Skin epidermis (tissue), 12 donors: ENCODE results near the gene JAKMIP2.
A peak's percentile ranks its signal among the peaks of the same experiment; 100 is the strongest.

ENCODE experiments used
- H3K27ac ChIP-seq, 21 experiments: fragments of 200-600 bp; sonication (generic) in 11 of 21; one replicate each; pipeline ENCODE4 v1.5.0; 2020; ENCODE audit warnings: mild to moderate bottlenecking in 3 of 21, inconsistent platforms in 2 of 21, moderate library complexity in 2 of 21
- H3K4me3 ChIP-seq, 7 experiments: fragments of 200-600 bp; sonication (generic) in 2 of 7; one replicate each; pipeline ENCODE4 v1.5.0; 2020; ENCODE audit warnings: inconsistent platforms in 2 of 7, mild to moderate bottlenecking in 2 of 7, moderate library complexity in 1 of 7

The JAKMIP2 gene

DNA sequence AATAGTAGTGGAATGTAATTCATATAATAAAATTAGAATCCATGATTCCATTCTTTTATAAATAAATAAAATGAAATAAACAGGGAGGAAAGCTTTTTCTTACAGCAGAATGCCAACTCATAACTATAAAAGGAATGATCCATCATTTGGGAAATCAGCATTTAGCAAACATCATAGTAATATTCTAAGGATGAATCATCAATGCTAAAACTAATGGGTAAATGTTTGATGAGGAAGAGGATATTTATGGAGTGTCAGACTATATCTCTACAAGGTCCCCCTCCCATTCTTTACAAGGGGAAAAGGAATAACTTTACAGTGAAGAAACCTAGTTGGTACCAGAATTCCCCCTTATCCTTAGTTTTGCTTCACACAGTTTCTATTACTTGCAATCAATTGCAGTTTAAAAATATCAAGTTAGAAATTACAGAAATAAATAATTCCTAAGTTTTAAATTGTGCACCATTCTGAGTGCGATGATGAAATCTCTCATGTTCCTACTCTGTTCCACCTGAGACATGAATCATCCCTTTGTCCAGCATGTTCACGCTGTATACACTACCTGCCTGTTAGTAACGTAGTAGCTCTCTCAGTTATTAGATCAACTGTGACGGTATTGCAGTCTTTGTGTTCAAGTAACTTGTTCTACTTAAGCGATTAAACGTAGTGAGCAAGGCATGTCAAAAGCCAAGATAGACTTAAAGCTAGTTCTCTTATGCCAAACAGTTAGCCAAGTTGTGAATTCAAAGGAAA is 14.2 kb upstream of the JAKMIP2 start:
- no peak overlapping the region for H3K4me3 ChIP-seq
- no peak overlapping the region for H3K27ac ChIP-seq

DNA sequence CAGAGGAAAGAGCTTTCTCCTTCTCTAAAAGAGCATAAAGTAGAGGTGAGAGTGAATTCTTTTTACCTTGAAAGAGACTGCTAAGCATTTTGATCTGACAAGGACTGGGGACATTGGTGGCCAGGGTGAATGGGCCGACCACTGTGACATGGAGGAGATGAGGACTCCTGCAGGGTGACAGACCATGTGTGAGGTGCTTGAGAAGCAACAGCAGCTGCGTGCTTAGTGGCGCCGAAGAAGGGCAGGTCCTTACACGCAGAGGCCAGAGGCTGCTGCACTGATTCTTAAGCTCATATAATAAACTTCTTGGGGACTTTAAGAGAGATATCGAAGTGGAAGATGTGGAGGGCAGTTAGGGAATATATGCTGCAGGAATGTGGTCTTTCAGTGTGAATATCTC is 8.7 kb upstream of the JAKMIP2 start:
- no peak overlapping the region for H3K27ac ChIP-seq
- H3K4me3 ChIP-seq: no peak overlapping the region

- Histone ChIP-seq H3K4me3 (no peak overlapping the region), H3K27ac (no peak overlapping the region)
Observed at GRCh38 chr5:147789820-147790219, 7.3 kb upstream of the JAKMIP2 start.

- Histone ChIP-seq H3K27ac (no peak overlapping the region), H3K4me3 (no peak overlapping the region)
Observed at GRCh38 chr5:147788023-147788422, 5.5 kb upstream of the JAKMIP2 start.

DNA sequence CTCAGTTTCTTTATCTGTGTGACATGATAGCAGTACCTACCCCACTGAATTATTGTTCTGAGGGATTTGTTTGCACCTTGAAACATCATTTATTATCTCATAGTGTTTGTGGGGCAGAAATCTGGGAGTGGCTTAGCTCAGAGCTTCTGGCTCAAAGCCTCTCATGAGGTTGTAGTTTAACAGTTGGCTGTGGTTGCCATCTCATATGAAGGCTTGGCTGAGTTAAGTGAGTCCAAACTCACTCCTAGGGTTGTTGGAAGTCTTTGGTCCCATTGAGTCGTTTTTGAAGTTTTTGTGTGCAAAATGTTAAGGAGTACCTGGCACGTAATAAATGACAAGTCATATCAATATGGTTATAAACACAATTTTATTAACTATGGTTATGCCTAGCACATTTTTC is 3.6 kb upstream of the JAKMIP2 start:
- H3K4me3 ChIP-seq: no peak overlapping the region
- no peak overlapping the region for H3K27ac ChIP-seq

- no peak overlapping the region for H3K27ac ChIP-seq
- H3K4me3 ChIP-seq: no peak overlapping the region
Observed at GRCh38 chr5:147784146-147784987, 1.8 kb upstream of the JAKMIP2 start.

DNA sequence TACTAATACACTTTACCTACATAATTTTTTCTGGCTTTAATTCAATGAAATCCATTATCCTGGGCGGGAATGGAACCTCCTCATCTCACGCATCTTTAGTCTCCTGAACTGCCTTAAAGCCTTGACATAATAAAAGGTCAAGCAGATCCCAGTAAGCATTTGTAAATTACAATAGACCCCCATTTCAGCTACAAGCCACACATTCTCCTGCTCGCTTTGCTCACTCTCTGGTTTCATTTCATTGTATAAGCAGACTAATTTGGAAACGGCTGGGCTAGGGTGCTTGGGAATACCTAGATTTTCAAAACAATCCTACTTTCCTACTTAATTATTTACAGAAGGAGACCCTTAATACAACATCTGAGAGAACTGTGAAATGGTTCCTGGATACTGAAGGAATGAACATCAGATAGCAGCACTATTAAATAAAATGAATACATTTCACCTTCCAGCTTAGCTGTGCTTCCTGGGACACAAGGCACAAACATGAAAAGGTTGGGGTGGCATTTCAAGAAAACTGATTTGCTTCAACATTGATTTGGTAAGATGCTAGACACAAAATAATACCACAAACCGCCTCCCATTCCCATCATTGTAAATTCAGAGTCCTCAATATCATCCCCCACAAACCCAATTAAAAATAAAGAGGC is 1.5 kb downstream of the JAKMIP2 start:
- no peak overlapping the region for H3K4me3 ChIP-seq

DNA sequence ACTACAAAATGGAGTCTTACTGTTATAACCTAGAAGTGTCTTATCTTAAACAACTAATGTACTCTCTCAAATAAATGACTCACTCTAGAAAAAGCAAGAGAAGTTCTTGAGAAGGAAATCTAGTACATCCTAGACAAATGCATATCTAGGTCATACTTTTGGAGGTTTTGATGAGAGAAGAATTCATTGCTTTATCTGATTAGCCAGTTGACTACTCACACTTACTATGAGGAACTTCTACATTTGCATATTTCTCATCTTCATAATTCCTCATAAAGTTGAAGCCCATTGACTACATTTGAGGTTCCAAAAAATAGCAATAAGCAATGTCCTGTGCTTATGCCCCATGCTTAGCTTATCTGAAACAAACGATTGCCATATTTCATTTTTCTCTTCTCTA is 2.8 kb downstream of the JAKMIP2 start:
- H3K27ac ChIP-seq: no peak overlapping the region
- no peak overlapping the region for H3K4me3 ChIP-seq

More for the DNA sequence above, 1.5 kb downstream of the JAKMIP2 start:
- peak overlapping the region in 1 of 21 experiments; percentile 61 for H3K27ac ChIP-seq

DNA sequence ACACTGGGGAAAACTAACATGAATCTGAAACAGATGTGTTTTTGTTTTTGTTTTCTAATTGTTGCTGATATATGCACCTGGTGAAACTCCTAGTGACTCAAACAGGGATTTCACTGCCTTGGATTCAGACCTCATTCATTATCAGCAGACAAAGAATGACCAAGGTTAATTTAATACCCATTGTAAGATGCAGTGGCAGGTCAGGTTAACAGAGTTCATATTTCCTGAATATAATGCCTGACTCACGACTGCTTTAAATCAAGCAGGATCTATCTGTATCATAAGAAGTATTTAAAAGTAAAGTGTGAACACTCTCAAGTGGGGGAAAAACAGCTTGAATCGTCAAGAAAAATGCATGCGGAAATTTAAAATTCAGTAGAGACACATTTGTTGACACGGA is 5.5 kb downstream of the JAKMIP2 start:
- Histone ChIP-seq H3K4me3 (no peak overlapping the region), H3K27ac (no peak overlapping the region)

GRCh38 chr5:147773587-147773986 is 8.9 kb downstream of the JAKMIP2 start:
- Histone ChIP-seq H3K27ac (no peak overlapping the region), H3K4me3 (no peak overlapping the region)

- Histone ChIP-seq H3K27ac (no peak overlapping the region), H3K4me3 (no peak overlapping the region)
Observed at GRCh38 chr5:147773139-147773538, 9.4 kb downstream of the JAKMIP2 start.

DNA sequence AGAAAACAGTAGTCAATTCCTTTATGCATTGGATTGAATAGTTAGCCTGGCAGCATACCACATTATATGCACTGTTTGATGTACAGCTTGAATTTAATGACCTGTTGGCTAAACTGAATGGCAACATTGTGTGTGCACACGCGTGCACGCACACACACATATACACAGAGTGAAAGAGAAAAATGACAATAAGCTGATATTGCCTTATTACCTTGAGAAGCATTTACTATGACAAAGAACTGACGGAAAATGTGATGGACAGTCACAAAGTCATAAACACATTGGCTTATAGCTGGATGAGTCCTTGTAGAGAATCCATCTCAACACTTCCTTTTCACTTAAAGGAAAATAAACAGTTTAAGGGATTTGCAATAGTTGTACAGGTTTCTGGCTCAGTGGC is 15.5 kb downstream of the JAKMIP2 start:
- Histone ChIP-seq H3K4me3 (no peak overlapping the region), H3K27ac (no peak overlapping the region)

DNA sequence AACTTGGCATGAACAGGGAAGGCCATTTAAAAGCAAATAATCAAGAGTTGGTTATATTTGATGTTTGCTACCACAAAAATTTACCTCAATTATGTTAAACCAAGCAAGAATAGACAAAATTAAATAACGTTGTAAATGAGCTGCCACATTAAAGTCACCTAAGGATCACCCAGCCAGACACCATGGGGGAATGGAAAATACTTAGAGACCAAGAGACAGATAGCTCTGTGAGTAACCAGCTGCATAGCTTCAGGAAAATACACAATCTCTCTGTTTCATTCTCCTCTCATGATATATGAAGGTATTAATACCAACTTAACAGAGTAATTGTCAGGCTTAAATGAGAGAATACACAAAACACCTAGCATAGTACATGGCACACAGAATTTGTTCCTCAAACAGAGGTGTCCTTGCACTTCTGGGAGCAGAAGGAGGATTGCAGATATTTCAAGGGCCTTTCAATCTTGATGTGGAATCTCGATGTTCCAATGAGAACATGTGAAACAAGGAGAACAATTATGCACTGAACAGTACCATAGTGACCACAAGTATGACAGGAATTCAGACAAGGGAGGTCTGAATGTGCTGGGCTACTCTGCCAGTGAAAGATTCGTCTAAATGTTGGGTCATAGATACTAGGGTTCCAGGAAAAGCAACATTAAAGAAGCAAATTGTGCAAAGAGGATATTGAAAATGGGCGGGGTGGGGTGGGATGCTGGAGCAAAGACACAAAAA is 18.6 kb downstream of the JAKMIP2 start:
- Histone ChIP-seq H3K27ac (no peak overlapping the region), H3K4me3 (no peak overlapping the region)

GRCh38 chr5:147760086-147760875 is 22.2 kb downstream of the JAKMIP2 start:
- no peak overlapping the region for H3K27ac ChIP-seq
- no peak overlapping the region for H3K4me3 ChIP-seq

- H3K27ac ChIP-seq: no peak overlapping the region
- no peak overlapping the region for H3K4me3 ChIP-seq
Observed at GRCh38 chr5:147759441-147759840, 23.1 kb downstream of the JAKMIP2 start.

DNA sequence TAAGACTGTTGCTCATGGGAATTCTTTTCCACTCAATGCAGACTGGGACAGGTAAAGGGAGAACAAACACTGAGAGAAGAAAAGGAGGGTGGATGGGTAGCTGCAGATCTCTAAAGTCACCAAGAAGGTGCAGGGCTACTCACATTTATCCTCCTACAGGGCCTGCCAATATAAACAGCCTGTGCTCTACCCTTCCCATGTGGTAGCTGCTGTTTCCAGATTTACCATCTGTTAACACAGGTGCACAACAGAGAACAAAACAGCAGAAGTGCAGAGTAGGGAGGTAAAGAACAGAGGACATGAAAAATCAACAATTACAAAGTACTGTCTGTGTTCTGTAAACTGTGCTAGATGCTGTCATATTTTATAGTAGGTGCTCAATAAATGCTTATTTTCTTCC is 26.0 kb downstream of the JAKMIP2 start:
- Histone ChIP-seq H3K27ac (no peak overlapping the region), H3K4me3 (no peak overlapping the region)

DNA sequence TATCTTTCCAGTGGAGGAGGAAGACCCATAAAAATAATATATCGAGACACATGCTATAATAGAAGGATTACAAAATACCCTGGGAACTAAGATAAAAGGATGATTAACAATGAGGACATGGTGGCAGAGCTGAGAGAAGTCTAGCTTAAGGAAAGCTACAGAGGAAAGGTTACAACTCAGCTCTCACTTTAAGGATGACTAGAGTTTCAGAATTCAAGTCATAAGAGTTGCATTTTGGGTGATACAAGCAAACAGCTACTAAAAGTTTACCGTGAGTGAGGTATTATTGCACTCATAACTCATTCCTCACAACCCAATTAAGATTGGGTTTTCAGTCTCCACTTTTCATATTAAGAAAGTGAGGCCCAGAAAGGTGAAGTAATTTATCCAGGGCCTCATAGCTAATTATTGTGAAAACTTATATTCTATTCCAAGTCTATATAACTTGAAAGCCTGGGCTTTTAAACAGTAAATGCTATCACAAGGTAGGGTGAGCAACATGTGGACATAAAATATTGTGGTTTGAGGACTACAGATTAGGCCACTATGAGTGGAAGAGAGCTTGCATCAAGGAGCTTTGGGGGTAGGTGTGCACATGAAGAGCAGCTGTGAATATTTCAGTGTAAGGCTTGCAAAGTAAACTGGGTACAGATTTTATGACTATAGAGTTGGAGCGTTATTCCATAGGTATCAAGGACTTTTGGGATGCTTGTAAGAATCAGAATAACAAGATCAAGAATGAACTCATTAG is 28.0 kb downstream of the JAKMIP2 start:
- H3K4me3 ChIP-seq: no peak overlapping the region
- no peak overlapping the region for H3K27ac ChIP-seq

DNA sequence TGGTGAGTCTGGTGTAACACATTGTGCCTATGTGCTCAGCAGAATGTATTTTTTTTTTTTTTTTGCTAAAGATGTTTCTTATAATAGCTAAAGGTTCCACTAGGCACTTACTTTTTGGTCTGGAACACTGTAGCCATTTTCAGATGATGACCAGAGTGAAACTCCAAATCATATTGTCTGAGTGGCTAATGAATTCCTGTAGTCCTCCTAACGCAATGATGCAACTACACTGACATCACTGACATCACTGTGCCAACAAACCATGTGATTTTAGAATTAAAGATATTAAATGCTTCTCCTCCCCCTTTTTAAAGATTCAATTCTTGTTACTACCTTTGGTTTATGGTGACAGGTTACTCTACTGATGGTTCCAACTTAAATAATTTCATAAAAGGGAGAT is 28.8 kb downstream of the JAKMIP2 start:
- Histone ChIP-seq H3K4me3 (no peak overlapping the region), H3K27ac (no peak overlapping the region)
